Ascending aorta (tissue), 2 donors: ENCODE measurements around the gene ANXA6. TPM values are rescaled to one million over a fixed set of nuclear protein-coding genes. Genes with fewer than 3 reads are reported as not detected.

Experiments used
- DNase-seq, 2 donors: peaks; one replicate each; pipeline ENCODE4 v3.0.0-alpha.2; 2019; ENCODE audit warnings: low spot score in 2 of 2
- H3K27ac ChIP-seq, 2 donors: fragments of 200-600 bp; sonication (generic); one replicate each; pipeline ENCODE4 v1.5.1; 2016 to 2017; ENCODE audit warnings: mild to moderate bottlenecking in 1 of 2
- H3K27me3 ChIP-seq: fragments of 200-600 bp; sonication (generic); one replicate; pipeline ENCODE4 v1.5.1; 2017
- H3K36me3 ChIP-seq, 2 donors: fragments of 200-600 bp; sonication (generic); one replicate each; pipeline ENCODE4 v1.5.1; 2016
- H3K4me1 ChIP-seq, 2 donors: fragments of 200-600 bp; sonication (generic); one replicate each; pipeline ENCODE4 v1.5.1; 2016 to 2017; ENCODE audit warnings: mild to moderate bottlenecking in 1 of 2
- H3K4me3 ChIP-seq, 2 donors: fragments of 200-600 bp; sonication (generic); one replicate each; pipeline ENCODE4 v1.5.1; 2016 to 2017; ENCODE audit warnings: mild to moderate bottlenecking in 1 of 2
- H3K9me3 ChIP-seq, 2 donors: fragments of 200-600 bp; sonication (generic); one replicate each; pipeline ENCODE4 v1.5.1; 2016
- CTCF ChIP-seq, 3 experiments: fragments of 200-600 bp in 2 of 3; fragments of 450-650 bp in 1 of 3; sonication (generic) in 2 of 3; IDR thresholded peaks; one replicate each; pipeline ENCODE4 v1.5.1; 2016 to 2019; ENCODE audit warnings: antibody characterized with exemption in 3 of 3, mild to moderate bottlenecking in 1 of 3, moderate library complexity in 1 of 3
- intact Hi-C: fragments of 100-400 bp; cut with DNase I; formaldehyde crosslinking; loops from one replicate; pipeline ENCODE4 v1.15.1; 2023
- total RNA-seq: library from RNA; depleted of rRNA; stranded (reverse); fragments of >200 nt; gene quantifications from one replicate; pipeline ENCODE4 v1.1.0, GENCODE V29; 2016

ANXA6 gene
- total RNA-seq, 1 donor from 2014 or later = 334 TPM

GRCh38 chr5:151053796-151054462, 103.7 kb downstream of the ANXA6 start:
- H3K27ac ChIP-seq = no peak overlapping the region
- no peak overlapping the region for H3K4me3 ChIP-seq
- no peaks in the 10 kb centered on the region for H3K27me3 ChIP-seq
- H3K36me3 ChIP-seq = peaks cover 43 to 82% of the 10 kb centered on the region in 2 donors
- intact Hi-C loops = loop anchor here (10.0 kb wide), 1 partner anchor 191 kb away; no protein-coding TSS in a partner anchor
- peaks cover 0 to 6% of the 10 kb centered on the region in 2 donors for H3K4me1 ChIP-seq
- DNase-seq = no peak
- no peaks in the 10 kb centered on the region for H3K9me3 ChIP-seq
- TF ChIP-seq CTCF (IDR thresholded peaks at IDR 0.05) = no peak

- H3K27me3 ChIP-seq = no peaks in the 10 kb centered on the region
- no peak overlapping the region for H3K27ac ChIP-seq
- H3K4me1 ChIP-seq = peaks cover 0 to 6% of the 10 kb centered on the region in 2 donors
- H3K4me3 ChIP-seq = no peak overlapping the region
- no peak for TF ChIP-seq CTCF (IDR thresholded peaks at IDR 0.05)
- peaks cover 34 to 86% of the 10 kb centered on the region in 2 donors for H3K36me3 ChIP-seq
- intact Hi-C loops = loop anchor here (10.0 kb wide), 1 partner anchor 192 kb away; no protein-coding TSS in a partner anchor
- no peak for DNase-seq
- H3K9me3 ChIP-seq = no peaks in the 10 kb centered on the region
These were observed 104.7 kb downstream of the ANXA6 start for GRCh38 chr5:151052836-151053235.

- H3K9me3 ChIP-seq = no peaks in the 10 kb centered on the region
- no peak overlapping the region for H3K4me3 ChIP-seq
- TF ChIP-seq CTCF (IDR thresholded peaks at IDR 0.05) = no peak
- no peak for DNase-seq
- H3K4me1 ChIP-seq = peaks cover 0 to 6% of the 10 kb centered on the region in 2 donors
- peak overlapping the region in 1 of 2 donors; percentile 42 for H3K27ac ChIP-seq
- peaks cover 34 to 86% of the 10 kb centered on the region in 2 donors for H3K36me3 ChIP-seq
- H3K27me3 ChIP-seq = no peaks in the 10 kb centered on the region
- intact Hi-C loops = loop anchor here (1.0 to 10.0 kb wide), 3 partner anchors 63 to 193 kb away; no protein-coding TSS in a partner anchor
These were observed 105.5 kb downstream of the ANXA6 start for GRCh38 chr5:151051931-151052608.

GRCh38 chr5:151051066-151051930, 106.3 kb downstream of the ANXA6 start:
- peak in 1 of 2 donors; percentile 91 for DNase-seq
- peaks cover 31 to 84% of the 10 kb centered on the region in 2 donors for H3K36me3 ChIP-seq
- intact Hi-C loops = loop anchor here (1.0 to 10.0 kb wide), 3 partner anchors 64 to 194 kb away; no protein-coding TSS in a partner anchor
- H3K27ac ChIP-seq = no peak overlapping the region
- TF ChIP-seq CTCF (IDR thresholded peaks at IDR 0.05) = peak; percentile 80 to 87 (median 86)
- H3K4me1 ChIP-seq = peaks cover 0 to 6% of the 10 kb centered on the region in 2 donors
- H3K4me3 ChIP-seq = no peak overlapping the region
- H3K9me3 ChIP-seq = no peaks in the 10 kb centered on the region
- H3K27me3 ChIP-seq = no peaks in the 10 kb centered on the region

Other genes with a start within 250 kb of the ANXA6 start
- 2,056 TPM for gene GPX3, start 137.2 kb downstream of the ANXA6 start, total RNA-seq
- gene TNIP1, start 76.7 kb downstream of the ANXA6 start, total RNA-seq = 54.6 TPM
- 101 TPM for gene CCDC69, start 66.3 kb upstream of the ANXA6 start, total RNA-seq
- 15.0 TPM for gene GM2A, start 95.4 kb upstream of the ANXA6 start, total RNA-seq
- not detected for gene SLC36A3, start 146.0 kb upstream of the ANXA6 start, total RNA-seq
- gene SLC36A2, start 189.8 kb upstream of the ANXA6 start, total RNA-seq = 0.75 TPM